IMR-90 (cell line): ENCODE data around the gene NIPAL1. TPM values are rescaled to one million over a fixed set of nuclear protein-coding genes. Genes with fewer than 3 reads are reported as not detected.

Source experiments
- ATAC-seq: fragments of 200-7000 bp; cut with Tn5 transposase; 2 replicates; pipeline ENCODE4 v1.9.1; 2020; ENCODE audit warnings: low read depth, mild to moderate bottlenecking, moderate library complexity
- BruUV-seq: library from RNA; stranded (reverse); fragments of 400-500 nt; replicated peaks from 2 replicates; lab custom pipeline; 2021; lab: Mats Ljungman, UMichigan
- CTCF ChIA-PET: fragments of 300-600 bp; formaldehyde crosslinking; extraction: SDS; loops from one replicate; lab custom pipeline; 2021; ENCODE audit warnings: antibody characterized with exemption; lab: Yijun Ruan, JAX
- POLR2A ChIA-PET: fragments of 300-600 bp; sonication (Branson Sonifier 250); formaldehyde crosslinking; loops from one replicate; lab custom pipeline; 2022; ENCODE audit warnings: antibody characterized with exemption; ENCODE audit not compliant: unreplicated experiment; lab: Charles Lee
- DNase-seq: peaks from one replicate; pipeline ENCODE4 v3.0.0; 2013
- H2AFZ ChIP-seq: replicated peaks from 2 replicates; pipeline ENCODE3; 2013; ENCODE audit warnings: low read length, mild to moderate bottlenecking; ENCODE audit not compliant: poor library complexity
- H2AK5ac ChIP-seq: 2 replicates; pipeline ENCODE4 v1.6.1; 2013; ENCODE audit warnings: low read depth, low read length, inconsistent platforms
- H2AK9ac ChIP-seq: replicated peaks from 2 replicates; pipeline ENCODE3; 2013; ENCODE audit warnings: mild to moderate bottlenecking, low read depth, low read length, moderate library complexity; ENCODE audit not compliant: poor library complexity
- H2BK120ac ChIP-seq: 2 replicates; pipeline ENCODE4 v1.6.1; 2013; ENCODE audit warnings: low read depth, low read length, inconsistent platforms
- H2BK15ac ChIP-seq: 3 replicates; pipeline ENCODE4 v1.6.1; 2013; ENCODE audit warnings: low read depth, low read length, inconsistent platforms
- H2BK20ac ChIP-seq: 2 replicates; pipeline ENCODE4 v1.6.1; 2013; ENCODE audit warnings: low read depth, mild to moderate bottlenecking, inconsistent platforms, low read length, moderate library complexity
- H2BK5ac ChIP-seq: 2 replicates; pipeline ENCODE4 v1.6.1; 2013; ENCODE audit warnings: mild to moderate bottlenecking, low read depth, low read length, inconsistent platforms; ENCODE audit not compliant: poor library complexity, severe bottlenecking
- H3K14ac ChIP-seq: replicated peaks from 2 replicates; pipeline ENCODE4 v1.6.1; 2013; ENCODE audit warnings: low read depth, low read length, inconsistent platforms
- H3K18ac ChIP-seq: 2 replicates; pipeline ENCODE4 v1.6.1; 2013; ENCODE audit warnings: low read depth, low read length, control low read depth
- H3K23ac ChIP-seq: 2 replicates; pipeline ENCODE4 v1.6.1; 2013; ENCODE audit warnings: low read depth, low read length, inconsistent platforms
- H3K27ac ChIP-seq: 2 replicates; pipeline ENCODE4 v1.5.1; 2013; ENCODE audit warnings: mild to moderate bottlenecking, control low read depth, low read length; ENCODE audit not compliant: insufficient read depth
- H3K27me3 ChIP-seq: 2 replicates; pipeline ENCODE4 v1.6.1; 2013; ENCODE audit warnings: low read length; ENCODE audit not compliant: control insufficient read depth, insufficient read depth
- H3K36me3 ChIP-seq: 2 replicates; pipeline ENCODE4 v1.6.1; 2013; ENCODE audit warnings: low read length, mixed read lengths; ENCODE audit not compliant: control insufficient read depth, insufficient read depth
- H3K4ac ChIP-seq: 2 replicates; pipeline ENCODE4 v1.6.1; 2013; ENCODE audit warnings: low read depth, low read length, inconsistent platforms
- H3K4me1 ChIP-seq: 2 replicates; pipeline ENCODE4 v1.6.1; 2013; ENCODE audit warnings: low read length, mixed read lengths; ENCODE audit not compliant: control insufficient read depth, insufficient read depth
- H3K4me2 ChIP-seq: 2 replicates; pipeline ENCODE4 v1.6.1; 2013; ENCODE audit warnings: low read depth, mild to moderate bottlenecking, control low read depth, low read length, moderate library complexity
- H3K4me3 ChIP-seq: 2 replicates; pipeline ENCODE4 v1.5.1; 2013; ENCODE audit warnings: low read depth, mild to moderate bottlenecking, control low read depth, low read length, moderate library complexity; ENCODE audit not compliant: insufficient read depth
- H3K56ac ChIP-seq: 2 replicates; pipeline ENCODE4 v1.6.1; 2013; ENCODE audit warnings: low read length, inconsistent platforms; ENCODE audit not compliant: insufficient read depth; ENCODE audit errors: extremely low read depth
- H3K79me1 ChIP-seq, 2 experiments: 2 replicates each; pipeline ENCODE4 v1.6.1; 2013; ENCODE audit warnings: low read length in 2 of 2, inconsistent platforms in 1 of 2, low read depth in 1 of 2
- H3K9ac ChIP-seq: 2 replicates; pipeline ENCODE4 v1.6.1; 2013; ENCODE audit warnings: low read depth, low read length, control low read depth
- H3K9me1 ChIP-seq: 2 replicates; pipeline ENCODE4 v1.6.1; 2013; ENCODE audit warnings: low read length, inconsistent platforms; ENCODE audit not compliant: insufficient read depth
- H3K9me3 ChIP-seq: 2 replicates; pipeline ENCODE4 v1.6.1; 2013; ENCODE audit warnings: low read length; ENCODE audit not compliant: control insufficient read depth, insufficient read depth
- H4K20me1 ChIP-seq: 2 replicates; pipeline ENCODE4 v1.6.1; 2013; ENCODE audit warnings: low read length, inconsistent platforms; ENCODE audit not compliant: insufficient read depth
- H4K5ac ChIP-seq: 2 replicates; pipeline ENCODE4 v1.6.1; 2013; ENCODE audit warnings: mild to moderate bottlenecking, low read depth, low read length, control low read depth
- H4K8ac ChIP-seq, 2 experiments: 2 replicates each; pipeline ENCODE4 v1.6.1; 2013; ENCODE audit warnings: low read depth in 2 of 2, low read length in 2 of 2, control low read depth in 1 of 2, inconsistent platforms in 1 of 2
- H4K91ac ChIP-seq: 2 replicates; pipeline ENCODE4 v1.6.1; 2013; ENCODE audit warnings: low read depth, low read length, inconsistent platforms; ENCODE audit not compliant: insufficient read depth
- BHLHE40 ChIP-seq: fragments of 150-350 bp; IDR thresholded peaks from 2 replicates; pipeline ENCODE4 v1.6.1; 2016; ENCODE audit warnings: mild to moderate bottlenecking, low read depth, low read length
- CEBPB ChIP-seq: IDR thresholded peaks from 2 replicates; pipeline ENCODE4 v1.6.1; 2012; ENCODE audit warnings: low read depth, low read length, improper control_type of control experiment
- CHD1 ChIP-seq: IDR thresholded peaks from 2 replicates; pipeline ENCODE4 v1.6.1; 2012; ENCODE audit warnings: low read depth, low read length, improper control_type of control experiment
- FOS ChIP-seq: fragments of 150-350 bp; IDR thresholded peaks from 2 replicates; pipeline ENCODE4 v1.6.1; 2016; ENCODE audit warnings: low read depth, low read length
- MAFK ChIP-seq: IDR thresholded peaks from 2 replicates; pipeline ENCODE4 v1.6.1; 2012; ENCODE audit warnings: low read depth, low read length, improper control_type of control experiment
- MAZ ChIP-seq: IDR thresholded peaks from 2 replicates; pipeline ENCODE4 v1.6.1; 2012; ENCODE audit warnings: low read depth, mild to moderate bottlenecking, low read length, improper control_type of control experiment, moderate library complexity, borderline replicate concordance
- MXI1 ChIP-seq: IDR thresholded peaks from 2 replicates; pipeline ENCODE4 v1.6.1; 2012; ENCODE audit warnings: low read depth, mild to moderate bottlenecking, low read length, moderate library complexity, borderline replicate concordance
- NFE2L2 ChIP-seq: fragments of 150-350 bp; IDR thresholded peaks from 2 replicates; pipeline ENCODE4 v1.6.1; 2016; ENCODE audit warnings: low read depth, mild to moderate bottlenecking, low read length
- POLR2A ChIP-seq: IDR thresholded peaks from 2 replicates; pipeline ENCODE4 v1.6.1; 2012; ENCODE audit warnings: mild to moderate bottlenecking, low read depth, low read length
- RAD21 ChIP-seq: IDR thresholded peaks from 2 replicates; pipeline ENCODE4 v1.6.1; 2012; ENCODE audit warnings: low read length, improper control_type of control experiment
- RCOR1 ChIP-seq: IDR thresholded peaks from 2 replicates; pipeline ENCODE4 v1.6.1; 2012; ENCODE audit warnings: mild to moderate bottlenecking, low read length, improper control_type of control experiment; ENCODE audit not compliant: insufficient replicate concordance
- RFX5 ChIP-seq: IDR thresholded peaks from 2 replicates; pipeline ENCODE4 v1.8.0; 2012; ENCODE audit warnings: low read depth, mild to moderate bottlenecking, low read length, moderate library complexity
- SMC3 ChIP-seq: fragments of 150-350 bp; IDR thresholded peaks from 2 replicates; pipeline ENCODE4 v1.6.1; 2016; ENCODE audit warnings: low read depth, mild to moderate bottlenecking, antibody characterized with exemption, low read length, moderate library complexity
- WGBS, 2 experiments: methylation state at CpG; one replicate each; pipeline versions ENCODE4 v1.1.5 to v1.1.7; 2013; ENCODE audit warnings: missing lambda C conversion rate in 2 of 2; ENCODE audit not compliant: insufficient read length in 1 of 2; ENCODE audit errors: extremely low coverage in 2 of 2; 5-methylcytosine and 5-hydroxymethylcytosine counted together
- dilution Hi-C: fragments of 300-500 bp; cut with HindIII; formaldehyde crosslinking; loops from one replicate; pipeline ENCODE4 v1.14.3; 2018; ENCODE audit warnings: low sequenced_read_pairs; ENCODE audit not compliant: unreplicated experiment
- in situ Hi-C: fragments of 300-500 bp; cut with MboI; formaldehyde crosslinking; loops from 3 replicates; pipeline ENCODE4 v1.14.3; 2019; ENCODE audit warnings: low sequenced_read_pairs, inconsistent platforms, mixed read lengths
- intact Hi-C: fragments of 100-400 bp; cut with micrococcal nuclease; formaldehyde crosslinking; loops from 2 replicates; pipeline ENCODE4 v1.10.0; 2022
- polyA plus RNA-seq, 3 experiments: library from polyadenylated mRNA; depleted of rRNA; stranded (reverse); fragments of >200 nt; gene quantifications; 2 replicates each; pipeline ENCODE4 v1.2.3, GENCODE V29; 2012; ENCODE audit warnings: low replicate concordance in 1 of 3
- total RNA-seq: library from RNA; depleted of rRNA; stranded (reverse); fragments of >200 nt; gene quantifications from 2 replicates; pipeline ENCODE4 v1.2.3, GENCODE V29; 2012
- TF ChIP-seq, protein P1 (sequence below): fragments of 150-350 bp; IDR thresholded peaks from 2 replicates; pipeline ENCODE4 v1.6.1; 2016; ENCODE audit warnings: low read depth, mild to moderate bottlenecking, low read length, moderate library complexity, borderline replicate concordance
- TF ChIP-seq, protein P2 (sequence below): conservative IDR thresholded peaks from 2 replicates; pipeline ENCODE4 v1.5.1; 2012; ENCODE audit warnings: mild to moderate bottlenecking, low read depth, low read length, improper control_type of control experiment
- TF ChIP-seq, protein P3 (sequence below): fragments of 150-350 bp; IDR thresholded peaks from 2 replicates; pipeline ENCODE4 v1.6.1; 2017; ENCODE audit warnings: mild to moderate bottlenecking, antibody characterized with exemption, low read length, low read depth

NIPAL1 gene
- total and polyA plus RNA-seq, 2 of the 4 experiments (the other 2 are of a cell fraction), result 0.89 to 1.1 TPM

DNA sequence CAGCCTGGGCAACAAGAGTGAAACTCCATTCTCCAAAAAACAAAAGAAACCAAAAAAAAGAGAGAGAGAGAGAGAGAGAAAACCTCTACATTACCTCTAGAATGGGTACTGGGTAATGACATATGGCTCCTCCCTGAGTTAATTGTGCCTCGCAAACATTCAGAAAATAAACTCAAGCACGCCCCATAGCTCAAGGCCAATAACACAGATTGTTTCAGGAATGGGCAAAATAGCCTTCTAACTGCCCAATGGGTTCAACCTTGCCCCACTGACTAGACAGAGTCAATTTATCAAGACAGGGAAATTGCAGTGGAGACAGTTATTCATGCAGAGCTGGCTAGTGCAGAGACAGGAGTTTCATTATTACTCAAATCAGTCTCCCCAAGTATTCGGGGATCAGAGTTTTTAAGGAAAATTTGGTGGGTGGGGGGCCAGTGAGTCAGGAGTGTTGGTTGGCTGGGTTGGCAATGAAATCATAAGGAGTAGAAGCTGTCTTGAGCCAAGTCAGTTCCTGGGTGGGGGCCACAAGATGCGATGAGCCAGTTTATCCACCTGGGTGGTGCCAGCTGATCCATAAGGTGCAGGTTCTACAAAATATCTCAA, 25.1 kb downstream of the NIPAL1 start:
- H3K4me1 ChIP-seq, result no peaks in the 10 kb centered on the region
- CTCF ChIA-PET, result interaction anchor here (0.7 to 1.4 kb wide), 2 partner anchors 9 to 17 kb away, joined by 3 read pairs; no protein-coding TSS in a partner anchor
- TF ChIP-seq SMC3, result no peak
- no peak for TF ChIP-seq MAZ
- TF ChIP-seq CEBPB, result no peak
- TF ChIP-seq, protein P1, sequence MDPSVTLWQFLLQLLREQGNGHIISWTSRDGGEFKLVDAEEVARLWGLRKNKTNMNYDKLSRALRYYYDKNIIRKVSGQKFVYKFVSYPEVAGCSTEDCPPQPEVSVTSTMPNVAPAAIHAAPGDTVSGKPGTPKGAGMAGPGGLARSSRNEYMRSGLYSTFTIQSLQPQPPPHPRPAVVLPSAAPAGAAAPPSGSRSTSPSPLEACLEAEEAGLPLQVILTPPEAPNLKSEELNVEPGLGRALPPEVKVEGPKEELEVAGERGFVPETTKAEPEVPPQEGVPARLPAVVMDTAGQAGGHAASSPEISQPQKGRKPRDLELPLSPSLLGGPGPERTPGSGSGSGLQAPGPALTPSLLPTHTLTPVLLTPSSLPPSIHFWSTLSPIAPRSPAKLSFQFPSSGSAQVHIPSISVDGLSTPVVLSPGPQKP, result no peak
- no peak for TF ChIP-seq MAFK
- TF ChIP-seq, protein P2, sequence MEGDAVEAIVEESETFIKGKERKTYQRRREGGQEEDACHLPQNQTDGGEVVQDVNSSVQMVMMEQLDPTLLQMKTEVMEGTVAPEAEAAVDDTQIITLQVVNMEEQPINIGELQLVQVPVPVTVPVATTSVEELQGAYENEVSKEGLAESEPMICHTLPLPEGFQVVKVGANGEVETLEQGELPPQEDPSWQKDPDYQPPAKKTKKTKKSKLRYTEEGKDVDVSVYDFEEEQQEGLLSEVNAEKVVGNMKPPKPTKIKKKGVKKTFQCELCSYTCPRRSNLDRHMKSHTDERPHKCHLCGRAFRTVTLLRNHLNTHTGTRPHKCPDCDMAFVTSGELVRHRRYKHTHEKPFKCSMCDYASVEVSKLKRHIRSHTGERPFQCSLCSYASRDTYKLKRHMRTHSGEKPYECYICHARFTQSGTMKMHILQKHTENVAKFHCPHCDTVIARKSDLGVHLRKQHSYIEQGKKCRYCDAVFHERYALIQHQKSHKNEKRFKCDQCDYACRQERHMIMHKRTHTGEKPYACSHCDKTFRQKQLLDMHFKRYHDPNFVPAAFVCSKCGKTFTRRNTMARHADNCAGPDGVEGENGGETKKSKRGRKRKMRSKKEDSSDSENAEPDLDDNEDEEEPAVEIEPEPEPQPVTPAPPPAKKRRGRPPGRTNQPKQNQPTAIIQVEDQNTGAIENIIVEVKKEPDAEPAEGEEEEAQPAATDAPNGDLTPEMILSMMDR, result no peak
- TF ChIP-seq NFE2L2, result no peak
- no peak for TF ChIP-seq CHD1
- TF ChIP-seq RCOR1, result no peak
- TF ChIP-seq POLR2A, result no peak
- TF ChIP-seq, protein P3, sequence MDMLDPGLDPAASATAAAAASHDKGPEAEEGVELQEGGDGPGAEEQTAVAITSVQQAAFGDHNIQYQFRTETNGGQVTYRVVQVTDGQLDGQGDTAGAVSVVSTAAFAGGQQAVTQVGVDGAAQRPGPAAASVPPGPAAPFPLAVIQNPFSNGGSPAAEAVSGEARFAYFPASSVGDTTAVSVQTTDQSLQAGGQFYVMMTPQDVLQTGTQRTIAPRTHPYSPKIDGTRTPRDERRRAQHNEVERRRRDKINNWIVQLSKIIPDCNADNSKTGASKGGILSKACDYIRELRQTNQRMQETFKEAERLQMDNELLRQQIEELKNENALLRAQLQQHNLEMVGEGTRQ, result no peak
- no peak for TF ChIP-seq RFX5
- TF ChIP-seq MXI1, result no peak
- no peak for TF ChIP-seq RAD21
- no peak for TF ChIP-seq FOS
- no peak for TF ChIP-seq BHLHE40
- POLR2A ChIA-PET, result no interaction called here
- no peak overlapping the region for H2BK15ac ChIP-seq
- in situ Hi-C loops (no loop called here), dilution Hi-C loops (no loop called here), intact Hi-C loops (no loop called here)
- no peak overlapping the region for H3K4me3 ChIP-seq
- H3K18ac ChIP-seq, result no peak overlapping the region
- no peak overlapping the region for H2BK5ac ChIP-seq
- DNase-seq (no peak), ATAC-seq (no peak)
- H4K8ac ChIP-seq, result no peak overlapping the region
- no peak overlapping the region for H2AK5ac ChIP-seq
- H3K79me1 ChIP-seq, result no peaks in the 10 kb centered on the region
- no peak overlapping the region for H3K27ac ChIP-seq
- H3K36me3 ChIP-seq, result no peaks in the 10 kb centered on the region
- no peak overlapping the region for H3K4ac ChIP-seq
- H4K5ac ChIP-seq, result no peak overlapping the region
- no peak overlapping the region for H3K14ac ChIP-seq
- no peaks in the 10 kb centered on the region for H3K9me1 ChIP-seq
- no peak overlapping the region for H3K56ac ChIP-seq
- no peak overlapping the region for H2AK9ac ChIP-seq
- H2AFZ ChIP-seq, result no peak overlapping the region
- H3K9me3 ChIP-seq, result no peaks in the 10 kb centered on the region
- no peak overlapping the region for H2BK20ac ChIP-seq
- H3K27me3 ChIP-seq, result no peaks in the 10 kb centered on the region; the same call in 1 of the 2 replicates
- no peak overlapping the region for H3K9ac ChIP-seq
- H3K4me2 ChIP-seq, result no peak overlapping the region
- no TSS peak for BruUV-seq
- no peaks in the 10 kb centered on the region for H4K20me1 ChIP-seq
- no peak overlapping the region for H3K23ac ChIP-seq
- H4K91ac ChIP-seq, result no peak overlapping the region
- WGBS, 2 experiments, result no CpG with 5 or more reads among the region's 4 CpGs
- no peak overlapping the region for H2BK120ac ChIP-seq
